Esophagus muscularis mucosa (tissue), 3 donors: ENCODE measurements around the gene PDPR.

Experiments
- POLR2A ChIP-seq: fragments of 450-650 bp; IDR thresholded peaks from one replicate; pipeline ENCODE4 v1.6.1; 2017; ENCODE audit warnings: antibody characterized with exemption, moderate library complexity, mild to moderate bottlenecking, low read depth
- TF ChIP-seq, protein P1 (sequence below), 3 experiments: fragments of 200-600 bp in 2 of 3; fragments of 450-650 bp in 1 of 3; sonication (generic) in 2 of 3; IDR thresholded peaks; one replicate each; pipeline ENCODE4 v1.5.1; 2017 to 2019; ENCODE audit warnings: antibody characterized with exemption in 3 of 3, mild to moderate bottlenecking in 2 of 3, moderate library complexity in 1 of 3

DNA sequence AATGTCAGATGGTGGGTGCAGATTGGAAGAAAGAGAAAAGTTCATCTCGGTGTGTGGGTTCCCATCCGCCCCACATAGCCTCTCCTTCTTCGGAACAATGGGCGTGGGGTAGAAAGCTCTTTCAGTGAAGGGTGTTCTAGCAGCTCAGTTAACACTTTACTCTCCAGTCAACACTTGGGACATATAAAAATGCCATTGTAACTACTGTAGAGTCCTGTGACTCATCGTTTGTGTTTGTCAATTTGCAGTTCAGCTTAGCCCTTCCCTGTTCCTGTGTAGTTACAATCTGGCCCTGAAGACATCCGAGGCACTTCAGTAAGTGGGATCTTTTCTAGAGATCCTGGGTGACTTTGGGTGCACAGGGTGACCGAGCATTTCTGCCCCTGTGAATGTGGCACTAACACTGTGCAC lies 47.9 kb downstream of the PDPR start:
- TF ChIP-seq, protein P1, sequence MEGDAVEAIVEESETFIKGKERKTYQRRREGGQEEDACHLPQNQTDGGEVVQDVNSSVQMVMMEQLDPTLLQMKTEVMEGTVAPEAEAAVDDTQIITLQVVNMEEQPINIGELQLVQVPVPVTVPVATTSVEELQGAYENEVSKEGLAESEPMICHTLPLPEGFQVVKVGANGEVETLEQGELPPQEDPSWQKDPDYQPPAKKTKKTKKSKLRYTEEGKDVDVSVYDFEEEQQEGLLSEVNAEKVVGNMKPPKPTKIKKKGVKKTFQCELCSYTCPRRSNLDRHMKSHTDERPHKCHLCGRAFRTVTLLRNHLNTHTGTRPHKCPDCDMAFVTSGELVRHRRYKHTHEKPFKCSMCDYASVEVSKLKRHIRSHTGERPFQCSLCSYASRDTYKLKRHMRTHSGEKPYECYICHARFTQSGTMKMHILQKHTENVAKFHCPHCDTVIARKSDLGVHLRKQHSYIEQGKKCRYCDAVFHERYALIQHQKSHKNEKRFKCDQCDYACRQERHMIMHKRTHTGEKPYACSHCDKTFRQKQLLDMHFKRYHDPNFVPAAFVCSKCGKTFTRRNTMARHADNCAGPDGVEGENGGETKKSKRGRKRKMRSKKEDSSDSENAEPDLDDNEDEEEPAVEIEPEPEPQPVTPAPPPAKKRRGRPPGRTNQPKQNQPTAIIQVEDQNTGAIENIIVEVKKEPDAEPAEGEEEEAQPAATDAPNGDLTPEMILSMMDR (IDR thresholded peaks at IDR 0.05): no peak
- no peak for TF ChIP-seq POLR2A
